HG03280 (cell line): ENCODE data around the gene SFRP2.

Source experiments
- ATAC-seq: cut with Tn5 transposase; IDR thresholded peaks from one replicate; pipeline ENCODE4 v1.9.1; 2021; ENCODE audit warnings: mild to moderate bottlenecking, moderate library complexity; ENCODE audit not compliant: unreplicated experiment

SFRP2 gene

GRCh38 chr4:153733751-153734448, 55.0 kb downstream of the SFRP2 start:
- peak; percentile 75 for ATAC-seq

- no peak for ATAC-seq
Observed at GRCh38 chr4:153731239-153731638, 57.6 kb downstream of the SFRP2 start.
